Neuronal stem cell (in vitro differentiated cells): ENCODE measurements around the gene LIX1L. TPM values are rescaled to one million over a fixed set of nuclear protein-coding genes. Genes with fewer than 3 reads are reported as not detected.

Experiments
- DNase-seq: peaks from one replicate; pipeline ENCODE4 v3.0.0-alpha.2; 2013; ENCODE audit warnings: low spot score
- H2AFZ ChIP-seq: one replicate; pipeline ENCODE4 v1.6.1; 2013; ENCODE audit warnings: mild to moderate bottlenecking, low read length, inconsistent platforms
- H2AK5ac ChIP-seq: 2 replicates; pipeline ENCODE4 v1.6.1; 2013; ENCODE audit warnings: low read depth, mild to moderate bottlenecking, inconsistent platforms, low read length, moderate library complexity, mixed read lengths
- H2BK120ac ChIP-seq: 2 replicates; pipeline ENCODE4 v1.6.1; 2013; ENCODE audit warnings: low read depth, mild to moderate bottlenecking, inconsistent platforms, low read length, moderate library complexity, mixed read lengths
- H2BK12ac ChIP-seq: one replicate; pipeline ENCODE4 v1.6.1; 2013; ENCODE audit warnings: low read length, inconsistent platforms
- H2BK15ac ChIP-seq: 2 replicates; pipeline ENCODE4 v1.6.1; 2013; ENCODE audit warnings: mild to moderate bottlenecking, low read length, inconsistent platforms, mixed read lengths
- H2BK5ac ChIP-seq: one replicate; pipeline ENCODE4 v1.6.1; 2013; ENCODE audit warnings: inconsistent platforms, mild to moderate bottlenecking, low read length, moderate library complexity
- H3K14ac ChIP-seq: one replicate; pipeline ENCODE4 v1.6.1; 2013; ENCODE audit warnings: low read length, inconsistent platforms
- H3K18ac ChIP-seq: 2 replicates; pipeline ENCODE4 v1.6.1; 2013; ENCODE audit warnings: low read length, inconsistent platforms
- H3K23ac ChIP-seq: 2 replicates; pipeline ENCODE4 v1.6.1; 2013; ENCODE audit warnings: low read depth, mild to moderate bottlenecking, mixed read lengths, low read length, inconsistent platforms; ENCODE audit not compliant: poor library complexity
- H3K27ac ChIP-seq: replicated peaks from 3 replicates; pipeline ENCODE4 v1.5.1; 2013; ENCODE audit warnings: low read length, inconsistent platforms
- H3K27me3 ChIP-seq, 3 experiments: 2 replicates each; pipeline ENCODE4 v1.6.1; 2013; ENCODE audit warnings: low read length in 3 of 3, mild to moderate bottlenecking in 2 of 3, inconsistent platforms in 1 of 3, low read depth in 1 of 3, mixed read lengths in 1 of 3, moderate library complexity in 1 of 3; ENCODE audit not compliant: control insufficient read depth in 3 of 3, insufficient read depth in 3 of 3
- H3K36me3 ChIP-seq, 2 donors: replicated peaks in 1 of 2; 2 replicates each; pipeline ENCODE4 v1.6.1; 2013; ENCODE audit warnings: low read length in 2 of 2; ENCODE audit not compliant: control insufficient read depth in 2 of 2, insufficient read depth in 2 of 2
- H3K4ac ChIP-seq: 2 replicates; pipeline ENCODE4 v1.6.1; 2013; ENCODE audit warnings: inconsistent platforms, mild to moderate bottlenecking, low read length, moderate library complexity
- H3K4me1 ChIP-seq, 2 donors: 1 replicate in 1 of 2; 2 replicates in 1 of 2; pipeline ENCODE4 v1.6.1; 2013; ENCODE audit warnings: low read length in 2 of 2, low read depth in 1 of 2; ENCODE audit not compliant: control insufficient read depth in 2 of 2, insufficient read depth in 1 of 2
- H3K4me2 ChIP-seq: one replicate; pipeline ENCODE4 v1.6.1; 2013; ENCODE audit warnings: mild to moderate bottlenecking, low read length, inconsistent platforms; ENCODE audit not compliant: insufficient read depth, poor library complexity, severe bottlenecking
- H3K4me3 ChIP-seq, 2 donors: 2 replicates each; pipeline ENCODE4 v1.5.1; 2013; ENCODE audit warnings: low read length in 2 of 2, mild to moderate bottlenecking in 2 of 2, inconsistent platforms in 1 of 2, moderate library complexity in 1 of 2
- H3K79me1 ChIP-seq: one replicate; pipeline ENCODE4 v1.6.1; 2013; ENCODE audit warnings: low read depth, mild to moderate bottlenecking, inconsistent platforms, low read length, moderate library complexity
- H3K9ac ChIP-seq: one replicate; pipeline ENCODE4 v1.6.1; 2013; ENCODE audit warnings: mild to moderate bottlenecking, low read depth, low read length, inconsistent platforms; ENCODE audit not compliant: poor library complexity
- H3K9me3 ChIP-seq, 2 donors: replicated peaks in 1 of 2; 2 replicates each; pipeline versions ENCODE3 to v1.6.1; 2013; ENCODE audit warnings: low read length in 2 of 2, mild to moderate bottlenecking in 2 of 2, inconsistent platforms in 1 of 2, low read depth in 1 of 2, mixed read lengths in 1 of 2, moderate library complexity in 1 of 2; ENCODE audit not compliant: control insufficient read depth in 2 of 2, insufficient read depth in 1 of 2
- H4K8ac ChIP-seq: one replicate; pipeline ENCODE4 v1.6.1; 2013; ENCODE audit warnings: low read depth, mild to moderate bottlenecking, inconsistent platforms, low read length, moderate library complexity
- H4K91ac ChIP-seq: one replicate; pipeline ENCODE4 v1.6.1; 2013; ENCODE audit warnings: low read length, low read depth, mild to moderate bottlenecking, inconsistent platforms; ENCODE audit not compliant: poor library complexity
- WGBS, 2 donors: extraction: QIAGEN DNeasy Blood & Tissue Kit; methylation state at CpG; one replicate each; pipeline ENCODE4 v1.1.7; 2013; ENCODE audit warnings: missing lambda C conversion rate in 2 of 2, mixed read lengths in 1 of 2; ENCODE audit not compliant: insufficient read length in 2 of 2, insufficient replicate concordance in 1 of 2; ENCODE audit errors: extremely low coverage in 2 of 2; 5-methylcytosine and 5-hydroxymethylcytosine counted together
- polyA plus RNA-seq, 2 experiments: library from polyadenylated mRNA; stranded (reverse); fragments of 200-250 nt; gene quantifications; one replicate each; pipeline ENCODE4 v1.2.3, GENCODE V29; 2013

Gene LIX1L
- 17.1 TPM for polyA plus RNA-seq (2013, experiment 1 of 2)
- polyA plus RNA-seq (2013, experiment 2 of 2), result 17.4 TPM

DNA sequence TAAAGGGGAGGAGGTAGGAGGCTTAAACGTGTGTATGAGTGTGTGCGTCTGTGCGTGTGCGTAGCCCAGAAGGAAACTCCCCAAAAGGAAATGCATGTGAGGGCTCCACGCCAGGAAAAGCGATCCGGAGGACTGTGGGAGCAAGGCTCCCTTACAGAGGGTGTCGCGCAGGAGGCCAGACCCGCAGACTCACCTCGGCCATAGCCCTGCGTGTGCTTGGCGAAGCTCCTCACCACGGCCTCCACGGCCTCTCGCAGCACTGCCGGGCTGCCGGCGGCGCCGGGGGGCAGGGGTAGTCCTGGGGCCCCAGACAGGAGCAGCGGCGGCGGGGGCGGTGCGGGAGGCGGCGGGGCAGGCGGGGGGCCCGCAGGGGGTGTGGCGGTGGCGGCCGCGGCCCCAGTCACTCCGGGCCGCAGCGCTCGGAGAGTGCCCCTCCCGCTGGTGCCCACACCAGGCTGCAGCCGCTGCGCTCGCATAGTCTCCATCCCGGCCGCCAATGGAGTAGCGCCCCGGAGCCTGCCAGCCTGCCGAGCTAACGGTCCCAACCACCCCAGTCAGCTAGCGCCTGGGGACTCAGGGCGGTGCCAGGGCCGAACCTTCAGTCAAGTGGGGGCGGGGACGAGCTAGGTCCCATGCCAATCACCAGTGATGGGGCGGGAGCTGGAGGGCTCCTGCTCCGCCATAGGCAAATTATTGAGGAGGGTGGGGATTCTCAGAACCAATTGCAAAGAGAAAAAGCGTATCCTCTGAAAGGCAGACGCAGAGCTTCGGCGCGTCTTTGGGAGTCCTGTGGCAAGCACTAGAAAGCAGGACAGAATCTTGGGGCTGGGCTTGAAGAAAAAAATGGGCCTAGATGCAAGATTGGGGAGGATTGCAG lies at the start of gene LIX1L:
Gene LIX1L (minus strand): TSS at position 575 of the 877 bp plus-strand sequence. CDS start 90 bp downstream, at position 485.
- H3K4me1 ChIP-seq, result peaks cover 9 to 41% of the 10 kb centered on the region in 2 donors
- H3K18ac ChIP-seq, result peak within 1 kb of the TSS; percentile 89
- H2BK15ac ChIP-seq, result peak within 1 kb of the TSS; percentile 91
- peaks cover 0 to 4% of the 10 kb centered on the region in 2 donors for H3K9me3 ChIP-seq
- WGBS, 2 donors, result no CpG with 5 or more reads among the region's 60 CpGs
- H2AK5ac ChIP-seq, result no peak within 1 kb of the TSS
- H4K8ac ChIP-seq, result no peak within 1 kb of the TSS
- H3K4ac ChIP-seq, result no peak within 1 kb of the TSS
- no peaks in the 10 kb centered on the region for H3K36me3 ChIP-seq
- peaks cover 0 to 37% (median 12%) of the 10 kb centered on the region in 3 experiments for H3K27me3 ChIP-seq
- no peak within 1 kb of the TSS for H3K27ac ChIP-seq
- H2BK5ac ChIP-seq, result no peak within 1 kb of the TSS
- no peaks in the 10 kb centered on the region for H3K79me1 ChIP-seq
- no peak within 1 kb of the TSS for H3K14ac ChIP-seq
- no peak within 1 kb of the TSS for H2BK12ac ChIP-seq
- no peak within 1 kb of the TSS for H3K23ac ChIP-seq
- peak; percentile 94 for DNase-seq
- H2BK120ac ChIP-seq, result peak within 1 kb of the TSS; percentile 78
- H3K4me2 ChIP-seq, result peak within 1 kb of the TSS; percentile 59
- no peak within 1 kb of the TSS for H4K91ac ChIP-seq
- H2AFZ ChIP-seq, result peak within 1 kb of the TSS; percentile 83
- peak within 1 kb of the TSS; percentile 92 for H3K9ac ChIP-seq
- peak within 1 kb of the TSS; percentile 85 to 91 for H3K4me3 ChIP-seq

DNA sequence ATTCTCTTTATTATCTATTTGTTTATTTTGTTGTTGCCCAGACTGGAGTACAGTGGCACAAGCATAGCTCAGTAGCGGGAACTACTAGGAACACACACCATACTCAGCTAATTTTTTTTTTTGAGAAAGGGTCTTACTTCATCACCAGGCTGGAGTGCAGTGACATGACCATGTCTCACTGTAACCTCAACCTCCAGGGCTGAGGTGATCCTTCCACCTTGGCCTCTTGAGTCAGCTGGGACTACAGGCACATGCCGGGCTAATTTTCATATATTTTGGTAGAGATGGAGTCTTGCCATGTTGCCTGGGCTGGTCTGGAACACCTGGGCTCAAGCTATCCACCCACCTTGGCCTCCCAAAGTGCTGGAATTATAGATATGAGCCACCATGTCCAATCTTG lies 43.9 kb upstream of the LIX1L start:
- no peaks in the 10 kb centered on the region for H3K36me3 ChIP-seq
- no peak overlapping the region for H3K4ac ChIP-seq
- H3K4me2 ChIP-seq, result no peak overlapping the region
- no peak overlapping the region for H4K8ac ChIP-seq
- peaks cover 6 to 10% of the 10 kb centered on the region in 2 donors for H3K4me1 ChIP-seq
- H3K18ac ChIP-seq, result no peak overlapping the region
- H3K14ac ChIP-seq, result no peak overlapping the region
- H3K9ac ChIP-seq, result no peak overlapping the region
- H2BK12ac ChIP-seq, result no peak overlapping the region
- no peak overlapping the region for H2BK120ac ChIP-seq
- H2AFZ ChIP-seq, result no peak overlapping the region
- no peak overlapping the region for H2BK5ac ChIP-seq
- H3K79me1 ChIP-seq, result no peaks in the 10 kb centered on the region
- no peak for DNase-seq
- no peak overlapping the region for H2BK15ac ChIP-seq
- no peak overlapping the region for H3K23ac ChIP-seq
- H3K9me3 ChIP-seq, result no peaks in the 10 kb centered on the region
- no peak overlapping the region for H3K27ac ChIP-seq
- no CpG with 5 or more reads among the region's 2 CpGs for WGBS, 2 donors
- H4K91ac ChIP-seq, result no peak overlapping the region
- H3K4me3 ChIP-seq, result no peak overlapping the region
- no peaks in the 10 kb centered on the region for H3K27me3 ChIP-seq
- no peak overlapping the region for H2AK5ac ChIP-seq

DNA sequence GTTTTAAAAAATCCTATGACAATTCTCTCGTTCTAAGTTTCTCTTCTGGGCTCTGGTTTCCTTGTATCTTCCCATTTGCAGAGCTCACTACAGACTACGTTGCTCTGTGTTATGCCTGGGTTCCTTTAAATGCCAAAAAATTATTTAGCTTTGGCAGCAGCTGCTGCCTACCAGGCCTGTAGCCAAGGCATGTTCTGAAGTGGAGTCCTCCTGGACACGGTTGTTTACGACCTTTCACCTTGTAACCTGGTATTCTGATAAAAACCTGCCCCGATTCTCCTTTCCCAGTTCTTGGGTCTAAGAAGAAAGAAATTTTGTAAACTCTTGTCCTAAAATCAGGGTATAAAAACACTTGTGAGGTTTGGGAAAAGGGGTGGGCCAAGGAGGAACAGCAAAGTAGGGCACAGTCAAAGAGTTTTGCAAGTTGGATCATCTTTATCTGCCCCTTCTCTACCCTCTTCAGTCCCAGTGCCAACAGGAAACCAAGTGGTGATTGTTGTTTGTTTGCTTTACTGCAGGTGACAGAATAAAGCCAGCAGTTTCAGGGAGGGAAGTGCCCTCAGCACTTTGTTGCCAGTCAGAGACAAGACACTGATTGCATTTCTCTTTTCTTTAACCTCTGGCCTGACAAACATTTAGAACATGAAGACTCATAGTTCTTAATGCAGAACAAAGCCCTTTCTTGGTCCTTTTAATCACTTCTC lies 41.7 kb upstream of the LIX1L start:
- Histone ChIP-seq H3K27ac (no peak overlapping the region), H3K4me3 (no peak overlapping the region), H2BK120ac (no peak overlapping the region), H3K4ac (no peak overlapping the region), H3K9me3 (no peaks in the 10 kb centered on the region), H2AK5ac (no peak overlapping the region), H3K14ac (no peak overlapping the region), H4K8ac (no peak overlapping the region), H3K9ac (no peak overlapping the region), H3K36me3 (peaks cover 3 to 12% of the 10 kb centered on the region in 2 donors), H3K4me2 (no peak overlapping the region), H3K4me1 (peaks cover 6 to 12% of the 10 kb centered on the region in 2 donors), H3K79me1 (no peaks in the 10 kb centered on the region), H3K23ac (no peak overlapping the region), H4K91ac (no peak overlapping the region), H2BK15ac (no peak overlapping the region), H3K27me3 (no peaks in the 10 kb centered on the region), H2BK5ac (no peak overlapping the region), H3K18ac (no peak overlapping the region), H2AFZ (peak overlapping the region; percentile 39), H2BK12ac (no peak overlapping the region)
- no CpG with 5 or more reads among the region's 5 CpGs for WGBS, 2 donors
- DNase-seq, result no peak

DNA sequence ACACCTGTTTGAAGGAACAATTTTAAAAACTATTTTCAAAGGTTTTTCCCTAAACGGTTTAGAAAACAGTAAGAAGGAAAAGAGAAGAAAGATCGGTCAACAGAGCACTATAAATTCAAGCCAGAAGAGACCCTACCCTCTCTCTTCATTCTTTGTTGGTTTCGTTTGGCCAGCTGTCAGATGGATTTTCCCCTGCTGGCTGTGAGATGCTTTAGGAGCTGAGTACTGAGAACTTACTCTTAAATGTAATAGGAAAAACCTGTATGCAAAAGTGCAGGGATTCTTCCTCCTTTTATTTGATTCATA lies 39.9 kb upstream of the LIX1L start:
- Histone ChIP-seq H3K4me3 (peak overlapping the region in 1 of 2 donors; percentile 91), H2BK120ac (no peak overlapping the region)
- no CpG with 5 or more reads among the region's 3 CpGs for WGBS, 2 donors

More for the DNA sequence above, 39.9 kb upstream of the LIX1L start:
- Histone ChIP-seq H3K4ac (no peak overlapping the region), H3K18ac (no peak overlapping the region), H2BK12ac (no peak overlapping the region), H4K91ac (no peak overlapping the region), H4K8ac (no peak overlapping the region), H3K9ac (no peak overlapping the region), H3K4me1 (peaks cover 12 to 24% of the 10 kb centered on the region in 2 donors), H3K36me3 (peaks cover 14 to 30% of the 10 kb centered on the region in 2 donors), H3K23ac (no peak overlapping the region), H2BK5ac (no peak overlapping the region), H2AK5ac (no peak overlapping the region), H3K9me3 (peaks cover 0 to 9% of the 10 kb centered on the region in 2 donors), H3K4me2 (no peak overlapping the region), H2BK15ac (no peak overlapping the region), H3K27me3 (no peaks in the 10 kb centered on the region), H3K79me1 (no peaks in the 10 kb centered on the region), H3K27ac (no peak overlapping the region), H2AFZ (no peak overlapping the region), H3K14ac (no peak overlapping the region)
- DNase-seq, result no peak
